Trophoblast cell (in vitro differentiated cells and primary cell): ENCODE measurements around the gene NRP2.

Experiments
- DNase-seq, 2 donors: peaks; one replicate each; pipeline ENCODE4 v3.0.0-alpha.2; 2016
- H2AFZ ChIP-seq: 2 replicates; pipeline ENCODE4 v1.6.1; 2013; ENCODE audit warnings: low read length, moderate library complexity, mild to moderate bottlenecking; ENCODE audit not compliant: insufficient read depth, poor library complexity
- H2AK5ac ChIP-seq: 2 replicates; pipeline ENCODE4 v1.6.1; 2013; ENCODE audit warnings: mild to moderate bottlenecking, low read length
- H2BK120ac ChIP-seq: 2 replicates; pipeline ENCODE4 v1.6.1; 2013; ENCODE audit warnings: low read length, mild to moderate bottlenecking, moderate library complexity; ENCODE audit not compliant: insufficient read depth, poor library complexity
- H2BK12ac ChIP-seq: 2 replicates; pipeline ENCODE4 v1.6.1; 2013; ENCODE audit warnings: mild to moderate bottlenecking, low read length, moderate library complexity
- H2BK5ac ChIP-seq: 2 replicates; pipeline ENCODE4 v1.6.1; 2013; ENCODE audit warnings: low read length, low read depth, moderate library complexity, mild to moderate bottlenecking; ENCODE audit not compliant: poor library complexity
- H3K14ac ChIP-seq: 2 replicates; pipeline ENCODE4 v1.6.1; 2013; ENCODE audit warnings: mild to moderate bottlenecking, low read length
- H3K18ac ChIP-seq: 2 replicates; pipeline ENCODE4 v1.6.1; 2013; ENCODE audit warnings: mild to moderate bottlenecking, low read length
- H3K23ac ChIP-seq: 2 replicates; pipeline ENCODE4 v1.6.1; 2013; ENCODE audit warnings: low read length
- H3K27ac ChIP-seq: 2 replicates; pipeline ENCODE4 v1.5.1; 2013; ENCODE audit warnings: low read depth, mild to moderate bottlenecking, inconsistent platforms, low read length, moderate library complexity
- H3K27me3 ChIP-seq: 2 replicates; pipeline ENCODE4 v1.6.1; 2013; ENCODE audit warnings: inconsistent platforms, mild to moderate bottlenecking, low read length, moderate library complexity; ENCODE audit not compliant: insufficient read depth
- H3K36me3 ChIP-seq, 2 experiments: 1 replicate in 1 of 2; 2 replicates in 1 of 2; pipeline ENCODE4 v1.6.1; 2013; ENCODE audit warnings: low read length in 2 of 2, mild to moderate bottlenecking in 2 of 2, moderate library complexity in 1 of 2; ENCODE audit not compliant: insufficient read depth in 2 of 2, control insufficient read depth in 1 of 2
- H3K4ac ChIP-seq: 2 replicates; pipeline ENCODE4 v1.6.1; 2013; ENCODE audit warnings: low read depth, mild to moderate bottlenecking, low read length, moderate library complexity
- H3K4me1 ChIP-seq, 2 experiments: 1 replicate in 1 of 2; 2 replicates in 1 of 2; pipeline ENCODE4 v1.6.1; 2013; ENCODE audit warnings: low read length in 2 of 2, mild to moderate bottlenecking in 2 of 2, moderate library complexity in 1 of 2; ENCODE audit not compliant: insufficient read depth in 2 of 2, control insufficient read depth in 1 of 2
- H3K4me2 ChIP-seq: 2 replicates; pipeline ENCODE4 v1.6.1; 2013; ENCODE audit warnings: inconsistent platforms, mild to moderate bottlenecking, low read length, moderate library complexity
- H3K4me3 ChIP-seq: 2 replicates; pipeline ENCODE4 v1.5.1; 2013; ENCODE audit warnings: mild to moderate bottlenecking, low read depth, low read length, inconsistent platforms
- H3K79me1 ChIP-seq: one replicate; pipeline ENCODE4 v1.6.1; 2013; ENCODE audit warnings: low read length
- H3K79me2 ChIP-seq: 2 replicates; pipeline ENCODE4 v1.6.1; 2013; ENCODE audit warnings: low read length, mild to moderate bottlenecking; ENCODE audit not compliant: control insufficient read depth, insufficient read depth, poor library complexity
- H3K9ac ChIP-seq: 2 replicates; pipeline ENCODE4 v1.6.1; 2013; ENCODE audit warnings: mild to moderate bottlenecking, low read length
- H3K9me3 ChIP-seq: 2 replicates; pipeline ENCODE4 v1.6.1; 2013; ENCODE audit warnings: low read depth, mild to moderate bottlenecking, control low read depth, inconsistent platforms, low read length; ENCODE audit not compliant: insufficient read depth
- H4K12ac ChIP-seq: 2 replicates; pipeline ENCODE4 v1.6.1; 2013; ENCODE audit warnings: low read depth, mild to moderate bottlenecking, low read length, moderate library complexity
- H4K8ac ChIP-seq: 2 replicates; pipeline ENCODE4 v1.6.1; 2013; ENCODE audit warnings: low read depth, mild to moderate bottlenecking, low read length, moderate library complexity
- H4K91ac ChIP-seq: one replicate; pipeline ENCODE4 v1.6.1; 2013; ENCODE audit warnings: low read depth, mild to moderate bottlenecking, low read length, moderate library complexity
- WGBS: extraction: QIAGEN DNeasy Blood & Tissue Kit; methylation state at CpG from one replicate; pipeline ENCODE4 v1.1.7; 2013; ENCODE audit warnings: missing lambda C conversion rate; ENCODE audit not compliant: insufficient read length, insufficient coverage; ENCODE audit errors: extremely low coverage; 5-methylcytosine and 5-hydroxymethylcytosine counted together

Gene NRP2

GRCh38 chr2:205714058-205714776 lies 31.9 kb downstream of the NRP2 start:
- WGBS: no CpG with 5 or more reads among the region's 5 CpGs
- Histone ChIP-seq H3K9me3 (no peaks in the 10 kb centered on the region), H3K27ac (peak overlapping the region; percentile 30), H2BK120ac (no peak overlapping the region), H3K79me2 (no peaks in the 10 kb centered on the region), H4K12ac (no peak overlapping the region), H3K4me2 (no peak overlapping the region), H3K79me1 (no peaks in the 10 kb centered on the region), H3K4me1 (peaks cover 11 to 13% of the 10 kb centered on the region in 2 experiments), H3K36me3 (peaks cover 6 to 10% of the 10 kb centered on the region in 2 experiments), H3K4ac (no peak overlapping the region), H2BK12ac (no peak overlapping the region), H3K9ac (no peak overlapping the region), H3K27me3 (no peaks in the 10 kb centered on the region), H2AFZ (no peak overlapping the region), H3K14ac (no peak overlapping the region), H2AK5ac (no peak overlapping the region), H4K8ac (no peak overlapping the region), H4K91ac (no peak overlapping the region), H2BK5ac (peak overlapping the region; percentile 9), H3K4me3 (no peak overlapping the region), H3K23ac (no peak overlapping the region), H3K18ac (no peak overlapping the region)
- DNase-seq: peak; percentile 31 to 51

- Histone ChIP-seq H2BK120ac (no peak overlapping the region), H3K79me1 (no peaks in the 10 kb centered on the region), H3K27ac (peak overlapping the region; percentile 30), H4K12ac (no peak overlapping the region), H4K8ac (peak overlapping the region; percentile 20), H3K27me3 (no peaks in the 10 kb centered on the region), H3K9me3 (no peaks in the 10 kb centered on the region), H3K36me3 (peaks cover 6 to 10% of the 10 kb centered on the region in 2 experiments), H2AK5ac (no peak overlapping the region), H3K23ac (no peak overlapping the region), H3K9ac (no peak overlapping the region), H4K91ac (no peak overlapping the region), H3K14ac (no peak overlapping the region), H3K79me2 (no peaks in the 10 kb centered on the region), H3K4ac (no peak overlapping the region), H3K18ac (no peak overlapping the region), H3K4me1 (peaks cover 11 to 13% of the 10 kb centered on the region in 2 experiments), H2AFZ (no peak overlapping the region), H2BK12ac (no peak overlapping the region), H3K4me3 (no peak overlapping the region), H2BK5ac (peak overlapping the region; percentile 29), H3K4me2 (no peak overlapping the region)
- no CpG with 5 or more reads among the region's 13 CpGs for WGBS
- no peak for DNase-seq
Observed at GRCh38 chr2:205714789-205715720, 32.8 kb downstream of the NRP2 start.

- H3K14ac ChIP-seq: no peak overlapping the region
- no peak overlapping the region for H2AK5ac ChIP-seq
- peak overlapping the region; percentile 43 for H3K18ac ChIP-seq
- H3K79me2 ChIP-seq: no peaks in the 10 kb centered on the region
- H3K4me3 ChIP-seq: no peak overlapping the region
- H4K91ac ChIP-seq: no peak overlapping the region
- no peak overlapping the region for H2BK12ac ChIP-seq
- H3K9ac ChIP-seq: no peak overlapping the region
- no peak overlapping the region for H3K4me2 ChIP-seq
- H3K23ac ChIP-seq: no peak overlapping the region
- no peak overlapping the region for H4K12ac ChIP-seq
- no peak overlapping the region for H2BK120ac ChIP-seq
- no peaks in the 10 kb centered on the region for H3K79me1 ChIP-seq
- 100% methylated on average over 1 of the region's 20 CpGs for whole genome bisulfite sequencing
- no peaks in the 10 kb centered on the region for H3K9me3 ChIP-seq
- no peak overlapping the region for H2AFZ ChIP-seq
- peak; percentile 54 to 78 for DNase-seq
- H3K4me1 ChIP-seq: peaks cover 15 to 17% of the 10 kb centered on the region in 2 experiments
- no peak overlapping the region for H3K4ac ChIP-seq
- no peaks in the 10 kb centered on the region for H3K27me3 ChIP-seq
- no peak overlapping the region for H2BK5ac ChIP-seq
- H4K8ac ChIP-seq: no peak overlapping the region
- peaks cover 6 to 17% of the 10 kb centered on the region in 2 experiments for H3K36me3 ChIP-seq
- H3K27ac ChIP-seq: no peak overlapping the region
Observed at GRCh38 chr2:205715831-205716525, 33.7 kb downstream of the NRP2 start.

- no peak overlapping the region for H3K4ac ChIP-seq
- H2BK120ac ChIP-seq: no peak overlapping the region
- no peak overlapping the region for H3K23ac ChIP-seq
- no peak overlapping the region for H4K91ac ChIP-seq
- no peak overlapping the region for H3K18ac ChIP-seq
- H3K27ac ChIP-seq: no peak overlapping the region
- H3K36me3 ChIP-seq: peaks cover 6 to 20% of the 10 kb centered on the region in 2 experiments
- H2AK5ac ChIP-seq: no peak overlapping the region
- H2BK5ac ChIP-seq: no peak overlapping the region
- no peaks in the 10 kb centered on the region for H3K27me3 ChIP-seq
- no peak overlapping the region for H3K14ac ChIP-seq
- no CpG with 5 or more reads among the region's 10 CpGs for WGBS
- no peak overlapping the region for H2BK12ac ChIP-seq
- no peak overlapping the region for H3K4me3 ChIP-seq
- DNase-seq: no peak
- no peaks in the 10 kb centered on the region for H3K79me1 ChIP-seq
- H3K9me3 ChIP-seq: no peaks in the 10 kb centered on the region
- H3K9ac ChIP-seq: no peak overlapping the region
- no peak overlapping the region for H4K12ac ChIP-seq
- H2AFZ ChIP-seq: no peak overlapping the region
- H3K4me2 ChIP-seq: no peak overlapping the region
- H3K79me2 ChIP-seq: no peaks in the 10 kb centered on the region
- no peak overlapping the region for H4K8ac ChIP-seq
- H3K4me1 ChIP-seq: peaks cover 16 to 26% of the 10 kb centered on the region in 2 experiments
Observed at GRCh38 chr2:205717175-205717846, 35.0 kb downstream of the NRP2 start.
